Panc1 (cell line): ENCODE results near the gene TMEM117. TPM values are rescaled to one million over a fixed set of nuclear protein-coding genes. Genes with fewer than 3 reads are reported as not detected.

Experiments
- ATAC-seq: fragments of 200-7000 bp; cut with Tn5 transposase; 2 replicates; pipeline ENCODE4 v1.9.1; 2020; ENCODE audit warnings: mild to moderate bottlenecking, moderate library complexity
- BruUV-seq: library from RNA; stranded (reverse); fragments of 400-500 nt; replicated peaks from 2 replicates; lab custom pipeline; 2021; lab: Mats Ljungman, UMichigan
- CTCF ChIA-PET: fragments of 300-600 bp; sonication (Branson Sonifier 250); formaldehyde crosslinking; loops from one replicate; lab custom pipeline; 2022; ENCODE audit warnings: antibody characterized with exemption; lab: Charles Lee
- POLR2A ChIA-PET: fragments of 300-600 bp; sonication (Branson Sonifier 250); formaldehyde crosslinking; loops from one replicate; lab custom pipeline; 2022; ENCODE audit warnings: antibody characterized with exemption; lab: Charles Lee
- DNase-seq: peaks from one replicate; pipeline ENCODE4 v3.0.0-alpha.2; 2010; ENCODE audit warnings: low read depth, low spot score
- H3K27ac ChIP-seq: 2 replicates; pipeline ENCODE4 v1.5.1; 2011; ENCODE audit warnings: mild to moderate bottlenecking, low read length, inconsistent platforms
- H3K27me3 ChIP-seq: fragments of 200-500 bp; sonication (Bioruptor generic); 2 replicates; pipeline ENCODE4 v1.6.0; 2014; ENCODE audit warnings: low read length, inconsistent platforms; ENCODE audit not compliant: control insufficient read depth, insufficient read depth
- H3K36me3 ChIP-seq: fragments of 200-500 bp; sonication (Bioruptor generic); 2 replicates; pipeline ENCODE4 v1.5.1; 2014; ENCODE audit warnings: inconsistent platforms, mild to moderate bottlenecking, low read length, moderate library complexity; ENCODE audit not compliant: control insufficient read depth, insufficient read depth
- H3K4me1 ChIP-seq: 2 replicates; pipeline ENCODE4 v1.5.1; 2011; ENCODE audit warnings: inconsistent platforms, mild to moderate bottlenecking, low read length, moderate library complexity; ENCODE audit not compliant: control insufficient read depth, insufficient read depth
- H3K4me3 ChIP-seq, 2 experiments: 2 replicates each; pipeline ENCODE4 v1.5.1; 2011 to 2012; ENCODE audit warnings: low read depth in 2 of 2, low read length in 2 of 2, mild to moderate bottlenecking in 2 of 2, inconsistent platforms in 1 of 2, moderate library complexity in 1 of 2
- H3K9me3 ChIP-seq: fragments of 200-500 bp; sonication (Bioruptor generic); 2 replicates; pipeline ENCODE4 v1.5.1; 2014; ENCODE audit warnings: low read depth, mild to moderate bottlenecking, inconsistent platforms, low read length, moderate library complexity; ENCODE audit not compliant: control insufficient read depth, insufficient read depth
- CTCF ChIP-seq: fragments of 450-650 bp; IDR thresholded peaks from 2 replicates; pipeline ENCODE4 v1.5.1; 2017; ENCODE audit warnings: mild to moderate bottlenecking
- POLR2AphosphoS5 ChIP-seq: IDR thresholded peaks from 2 replicates; pipeline ENCODE4 v1.6.1; 2012; ENCODE audit warnings: mild to moderate bottlenecking, low read depth, low read length, moderate library complexity
- REST ChIP-seq, 2 experiments: IDR thresholded peaks; 2 replicates each; pipeline ENCODE4 v1.6.1; 2011 to 2012; ENCODE audit warnings: low read depth in 2 of 2, control low read depth in 1 of 2, low read length in 1 of 2, mild to moderate bottlenecking in 1 of 2, moderate library complexity in 1 of 2; ENCODE audit not compliant: insufficient read depth in 1 of 2
- SIN3A ChIP-seq: IDR thresholded peaks from 2 replicates; pipeline ENCODE4 v1.6.1; 2012; ENCODE audit warnings: low read depth, mild to moderate bottlenecking, low read length, moderate library complexity, borderline replicate concordance; ENCODE audit not compliant: insufficient read depth
- TCF7L2 ChIP-seq: IDR thresholded peaks from 2 replicates; pipeline ENCODE4 v1.6.1; 2011; ENCODE audit warnings: mild to moderate bottlenecking, low read depth, low read length, inconsistent platforms
- in situ Hi-C: cut with HindIII; loops from 2 replicates; pipeline ENCODE4 v1.10.0; 2016; ENCODE audit warnings: low sequenced_read_pairs, low pct_unique_long_range_greater_than_20kb
- intact Hi-C: fragments of 100-400 bp; cut with micrococcal nuclease; formaldehyde crosslinking; loops from one replicate; pipeline ENCODE4 v1.10.0; 2022; ENCODE audit not compliant: unreplicated experiment
- total RNA-seq: library from RNA; stranded (reverse); gene quantifications from one replicate; pipeline ENCODE4 v1.2.1, GENCODE V29; 2021; ENCODE audit not compliant: unreplicated experiment

The TMEM117 gene
- total RNA-seq, 1 experiment from 2014 or later = 5.5 TPM

- ChIA-PET POLR2A (no interaction called here), CTCF (no interaction called here)
- BruUV-seq = no TSS peak
- no peak overlapping the region for H3K4me3 ChIP-seq
- ATAC-seq (no peak), DNase-seq (no peak)
- no peaks in the 10 kb centered on the region for H3K27me3 ChIP-seq
- TF ChIP-seq TCF7L2 (no peak), REST (IDR thresholded peaks at IDR 0.05; ENCODE audit: insufficient read depth in 1 of 2, low read depth in 2 of 2, low read length in 1 of 2) (no peak), CTCF (no peak), POLR2AphosphoS5 (no peak), SIN3A (no peak)
- no peak overlapping the region for H3K27ac ChIP-seq
- intact Hi-C loops (no loop called here), in situ Hi-C loops (no loop called here)
- no peaks in the 10 kb centered on the region for H3K36me3 ChIP-seq
- no peaks in the 10 kb centered on the region for H3K4me1 ChIP-seq
- H3K9me3 ChIP-seq = no peaks in the 10 kb centered on the region
These were observed 265.6 kb downstream of the TMEM117 start for GRCh38 chr12:44101475-44101874.

- BruUV-seq = no TSS peak
- H3K36me3 ChIP-seq = no peaks in the 10 kb centered on the region
- ATAC-seq = no peak
- no peak for DNase-seq
- POLR2A ChIA-PET = no interaction called here
- H3K4me3 ChIP-seq = no peak overlapping the region
- no peak for TF ChIP-seq POLR2AphosphoS5
- no peak for TF ChIP-seq TCF7L2
- TF ChIP-seq CTCF = no peak
- TF ChIP-seq SIN3A = no peak
- TF ChIP-seq REST (IDR thresholded peaks at IDR 0.05; ENCODE audit: insufficient read depth in 1 of 2, low read depth in 2 of 2, low read length in 1 of 2) = no peak
- H3K27ac ChIP-seq = no peak overlapping the region
- no peaks in the 10 kb centered on the region for H3K9me3 ChIP-seq
- intact Hi-C loops = no loop called here
- CTCF ChIA-PET = no interaction called here
- in situ Hi-C loops = no loop called here
- no peaks in the 10 kb centered on the region for H3K27me3 ChIP-seq
- H3K4me1 ChIP-seq = no peaks in the 10 kb centered on the region
These were observed 279.0 kb downstream of the TMEM117 start for GRCh38 chr12:44114906-44115305.
